Measurements from ENCODE around the gene PTH2.

- no peak for TF ChIP-seq PRRX2 (CRISPR knock-in tag; IDR thresholded peaks at IDR 0.05)
- no peak for TF ChIP-seq CTCF (IDR thresholded peaks at IDR 0.05)
Observed at GRCh38 chr19:49453013-49453756, 29.9 kb upstream of the PTH2 start, which contains the start of gene ALDH16A1.
